Testis (tissue), 2 donors: Measurements from ENCODE around the gene GPX6.

Experiments used
- POLR2A ChIP-seq: fragments of 450-650 bp; IDR thresholded peaks from one replicate; pipeline ENCODE4 v1.6.1; 2017; ENCODE audit warnings: antibody characterized with exemption, mild to moderate bottlenecking, moderate library complexity
- TF ChIP-seq, protein P1 (sequence below), 3 experiments: fragments of 450-650 bp in 2 of 3; fragments of 200-600 bp in 1 of 3; sonication (generic) in 1 of 3; IDR thresholded peaks; one replicate each; pipeline ENCODE4 v1.5.1; 2016 to 2019; ENCODE audit warnings: antibody characterized with exemption in 3 of 3, mild to moderate bottlenecking in 2 of 3, moderate library complexity in 1 of 3

DNA sequence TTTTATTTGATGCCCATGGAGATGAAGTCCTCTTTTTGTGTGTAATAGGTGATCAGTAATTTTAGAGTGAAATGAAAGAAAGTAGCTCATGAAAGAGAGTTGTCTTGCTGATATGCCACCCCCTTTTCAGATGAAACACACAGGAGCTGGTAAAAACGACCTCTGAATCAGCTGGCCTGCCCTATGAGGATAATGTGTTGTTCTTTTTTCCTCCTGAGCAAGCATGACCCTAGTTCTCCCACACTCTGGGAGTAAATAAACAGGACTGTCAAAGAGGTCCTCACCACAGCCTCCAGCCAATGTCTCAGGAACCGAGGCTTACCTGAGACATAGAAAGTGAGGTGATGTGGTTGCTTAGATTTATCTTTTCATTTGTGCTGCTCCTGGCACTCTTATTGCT lies 39.5 kb upstream of the GPX6 start:
- TF ChIP-seq, protein P1, sequence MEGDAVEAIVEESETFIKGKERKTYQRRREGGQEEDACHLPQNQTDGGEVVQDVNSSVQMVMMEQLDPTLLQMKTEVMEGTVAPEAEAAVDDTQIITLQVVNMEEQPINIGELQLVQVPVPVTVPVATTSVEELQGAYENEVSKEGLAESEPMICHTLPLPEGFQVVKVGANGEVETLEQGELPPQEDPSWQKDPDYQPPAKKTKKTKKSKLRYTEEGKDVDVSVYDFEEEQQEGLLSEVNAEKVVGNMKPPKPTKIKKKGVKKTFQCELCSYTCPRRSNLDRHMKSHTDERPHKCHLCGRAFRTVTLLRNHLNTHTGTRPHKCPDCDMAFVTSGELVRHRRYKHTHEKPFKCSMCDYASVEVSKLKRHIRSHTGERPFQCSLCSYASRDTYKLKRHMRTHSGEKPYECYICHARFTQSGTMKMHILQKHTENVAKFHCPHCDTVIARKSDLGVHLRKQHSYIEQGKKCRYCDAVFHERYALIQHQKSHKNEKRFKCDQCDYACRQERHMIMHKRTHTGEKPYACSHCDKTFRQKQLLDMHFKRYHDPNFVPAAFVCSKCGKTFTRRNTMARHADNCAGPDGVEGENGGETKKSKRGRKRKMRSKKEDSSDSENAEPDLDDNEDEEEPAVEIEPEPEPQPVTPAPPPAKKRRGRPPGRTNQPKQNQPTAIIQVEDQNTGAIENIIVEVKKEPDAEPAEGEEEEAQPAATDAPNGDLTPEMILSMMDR (IDR thresholded peaks at IDR 0.05), result no peak
- no peak for TF ChIP-seq POLR2A
